H9 (cell line): Measurements from ENCODE around the gene POT1. TPM values are rescaled to one million over a fixed set of nuclear protein-coding genes. Genes with fewer than 3 reads are reported as not detected.

Experiments
- DNase-seq: peaks from one replicate; pipeline ENCODE4 v3.0.0-alpha.2; 2017
- H2AFZ ChIP-seq: one replicate; pipeline ENCODE4 v1.6.1; 2013; ENCODE audit warnings: mild to moderate bottlenecking, low read length, control low read depth, moderate library complexity
- H2AK5ac ChIP-seq: 2 replicates; pipeline ENCODE4 v1.6.1; 2013; ENCODE audit warnings: low read length, control low read depth, mixed read lengths; ENCODE audit not compliant: insufficient read length
- H2BK120ac ChIP-seq: one replicate; pipeline ENCODE4 v1.6.1; 2013; ENCODE audit warnings: low read depth, mild to moderate bottlenecking, low read length, control low read depth, inconsistent platforms; ENCODE audit not compliant: poor library complexity, severe bottlenecking
- H2BK12ac ChIP-seq: 2 replicates; pipeline ENCODE4 v1.6.1; 2013; ENCODE audit warnings: low read length, control low read depth, mixed read lengths, low read depth; ENCODE audit not compliant: insufficient read length
- H2BK15ac ChIP-seq: 2 replicates; pipeline ENCODE4 v1.6.1; 2013; ENCODE audit warnings: low read depth, low read length, control low read depth
- H2BK20ac ChIP-seq: one replicate; pipeline ENCODE4 v1.6.1; 2013; ENCODE audit warnings: low read depth, mild to moderate bottlenecking, low read length, control low read depth, inconsistent platforms; ENCODE audit not compliant: poor library complexity, severe bottlenecking
- H2BK5ac ChIP-seq: 2 replicates; pipeline ENCODE4 v1.6.1; 2013; ENCODE audit warnings: low read length, control low read depth, mixed read lengths; ENCODE audit not compliant: insufficient read length
- H3K14ac ChIP-seq: 2 replicates; pipeline ENCODE4 v1.6.1; 2013; ENCODE audit warnings: low read length, control low read depth; ENCODE audit not compliant: insufficient read depth
- H3K18ac ChIP-seq: 2 replicates; pipeline ENCODE4 v1.6.1; 2013; ENCODE audit warnings: low read depth, mild to moderate bottlenecking, mixed read lengths, low read length, control low read depth; ENCODE audit not compliant: insufficient read length
- H3K23ac ChIP-seq: 2 replicates; pipeline ENCODE4 v1.6.1; 2013; ENCODE audit warnings: low read length, control low read depth, mixed read lengths, low read depth; ENCODE audit not compliant: insufficient read length
- H3K23me2 ChIP-seq: 2 replicates; pipeline ENCODE4 v1.6.1; 2013; ENCODE audit warnings: low read depth, mild to moderate bottlenecking, mixed read lengths, low read length, control low read depth; ENCODE audit not compliant: insufficient read length, poor library complexity, severe bottlenecking
- H3K27ac ChIP-seq: 2 replicates; pipeline ENCODE4 v1.5.1; 2013; ENCODE audit warnings: low read length, control low read depth, mixed read lengths, low read depth; ENCODE audit not compliant: insufficient read length
- H3K27me3 ChIP-seq: 2 replicates; pipeline ENCODE4 v1.6.1; 2013; ENCODE audit warnings: low read length, control low read depth, inconsistent platforms; ENCODE audit not compliant: insufficient read depth
- H3K4ac ChIP-seq: 2 replicates; pipeline ENCODE4 v1.6.1; 2013; ENCODE audit warnings: low read depth, mild to moderate bottlenecking, control low read depth, inconsistent platforms, low read length, moderate library complexity
- H3K4me1 ChIP-seq: 2 replicates; pipeline ENCODE4 v1.6.1; 2013; ENCODE audit warnings: low read length, control low read depth, inconsistent platforms; ENCODE audit not compliant: insufficient read depth
- H3K4me2 ChIP-seq: 2 replicates; pipeline ENCODE4 v1.6.1; 2013; ENCODE audit warnings: low read length, control low read depth, mixed read lengths; ENCODE audit not compliant: insufficient read length, insufficient read depth
- H3K56ac ChIP-seq: 2 replicates; pipeline ENCODE4 v1.6.1; 2013; ENCODE audit warnings: low read depth, mild to moderate bottlenecking, mixed read lengths, low read length, control low read depth; ENCODE audit not compliant: insufficient read length
- H3K79me1 ChIP-seq: 2 replicates; pipeline ENCODE4 v1.6.1; 2013; ENCODE audit warnings: low read depth, mild to moderate bottlenecking, moderate library complexity, low read length, control low read depth, inconsistent platforms; ENCODE audit not compliant: insufficient read depth, poor library complexity, severe bottlenecking
- H3K79me2 ChIP-seq: 2 replicates; pipeline ENCODE4 v1.6.1; 2013; ENCODE audit warnings: low read length, control low read depth, inconsistent platforms; ENCODE audit not compliant: insufficient read depth
- H3K9ac ChIP-seq: 2 replicates; pipeline ENCODE4 v1.6.1; 2013; ENCODE audit warnings: low read length, control low read depth, mixed read lengths; ENCODE audit not compliant: insufficient read length; ENCODE audit errors: extremely low read depth
- H3K9me3 ChIP-seq: one replicate; pipeline ENCODE4 v1.6.1; 2013; ENCODE audit warnings: low read depth, low read length, inconsistent platforms; ENCODE audit not compliant: control insufficient read depth
- H3T11ph ChIP-seq: one replicate; pipeline ENCODE4 v1.6.1; 2013; ENCODE audit warnings: mild to moderate bottlenecking, low read length, control low read depth, inconsistent platforms
- H4K20me1 ChIP-seq: one replicate; pipeline ENCODE4 v1.6.1; 2013; ENCODE audit not compliant: control insufficient read depth, insufficient read length, insufficient read depth
- H4K5ac ChIP-seq: 2 replicates; pipeline ENCODE4 v1.6.1; 2013; ENCODE audit warnings: low read depth, mild to moderate bottlenecking, mixed read lengths, low read length, control low read depth; ENCODE audit not compliant: insufficient read length
- H4K8ac ChIP-seq: replicated peaks from 2 replicates; pipeline ENCODE4 v1.6.1; 2013; ENCODE audit warnings: low read length, control low read depth, mixed read lengths, low read depth; ENCODE audit not compliant: insufficient read length
- H4K91ac ChIP-seq: 2 replicates; pipeline ENCODE4 v1.6.1; 2013; ENCODE audit warnings: low read depth, mild to moderate bottlenecking, moderate library complexity, mixed read lengths, low read length, control low read depth; ENCODE audit not compliant: insufficient read length
- H3K27ac Mint-ChIP-seq, 3 experiments: 2 replicates in 2 of 3; 3 replicates in 1 of 3; pipeline ENCODE4 v1.8.0; 2020 to 2021; ENCODE audit warnings: mixed read lengths in 3 of 3, mild to moderate bottlenecking in 1 of 3, moderate library complexity in 1 of 3
- H3K27me3 Mint-ChIP-seq: 2 replicates; pipeline ENCODE4 v1.8.0; 2021; ENCODE audit warnings: low read depth, mild to moderate bottlenecking, moderate library complexity, mixed read lengths
- H3K36me3 Mint-ChIP-seq, 3 experiments: 2 replicates in 2 of 3; 3 replicates in 1 of 3; pipeline ENCODE4 v1.8.0; 2020 to 2021; ENCODE audit warnings: low read depth in 3 of 3, mixed read lengths in 3 of 3; ENCODE audit not compliant: insufficient read depth in 1 of 3
- H3K4me1 Mint-ChIP-seq, 2 experiments: 2 replicates each; pipeline ENCODE4 v1.8.0; 2020; ENCODE audit warnings: mixed read lengths in 2 of 2
- H3K4me3 Mint-ChIP-seq, 2 experiments: 2 replicates in 1 of 2; 3 replicates in 1 of 2; pipeline ENCODE4 v1.8.0; 2020 to 2021; ENCODE audit warnings: mild to moderate bottlenecking in 2 of 2, mixed read lengths in 2 of 2, moderate library complexity in 1 of 2
- H3K9me3 Mint-ChIP-seq, 2 experiments: 2 replicates in 1 of 2; 3 replicates in 1 of 2; pipeline ENCODE4 v1.8.0; 2020; ENCODE audit warnings: mild to moderate bottlenecking in 2 of 2, mixed read lengths in 2 of 2, moderate library complexity in 1 of 2
- CTCF ChIP-seq: fragments of 200-600 bp; sonication (generic); conservative IDR thresholded peaks from 3 replicates; pipeline ENCODE4 v1.8.0; 2021; ENCODE audit warnings: antibody characterized with exemption, mild to moderate bottlenecking
- WGBS: extraction: QIAGEN DNeasy Blood & Tissue Kit; methylation state at CpG from one replicate; pipeline ENCODE4 v1.1.7; 2013; ENCODE audit warnings: missing lambda C conversion rate, low lambda C conversion rate, mixed read lengths; ENCODE audit not compliant: insufficient read length; ENCODE audit errors: extremely low coverage; 5-methylcytosine and 5-hydroxymethylcytosine counted together
- total RNA-seq: library from RNA; stranded (reverse); gene quantifications from 2 replicates; pipeline ENCODE4 v1.2.1, GENCODE V29; 2021

The POT1 gene
- total RNA-seq, 1 experiment from 2014 or later = 23.4 TPM

DNA sequence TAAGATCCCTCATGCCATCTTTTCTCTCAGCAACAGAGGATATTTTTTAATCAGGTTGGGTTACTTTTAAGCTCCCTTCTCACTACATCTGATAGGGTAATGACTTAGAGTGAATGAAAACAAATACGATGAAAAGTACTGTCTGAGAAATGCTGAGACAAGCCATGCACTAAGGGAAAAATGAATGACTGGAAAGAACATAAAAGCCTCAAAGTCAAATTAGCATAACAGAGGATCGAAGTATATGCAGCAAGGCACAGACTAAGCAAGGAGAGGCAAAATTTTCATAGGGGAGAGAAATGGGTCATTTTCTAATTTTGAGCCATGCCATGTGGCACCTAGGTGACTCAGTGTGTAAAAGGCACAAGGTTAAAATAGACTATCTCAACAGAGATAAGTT, 8.5 kb upstream of the POT1 start:
- Histone ChIP-seq H4K5ac (no peak overlapping the region), H2AK5ac (no peak overlapping the region), H3K14ac (no peak overlapping the region), H3K9me3 (no peaks in the 10 kb centered on the region), H2BK20ac (no peak overlapping the region), H3K27me3 (no peaks in the 10 kb centered on the region), H3K18ac (no peak overlapping the region), H2BK5ac (no peak overlapping the region), H3K9ac (no peak overlapping the region), H2BK15ac (no peak overlapping the region), H3K79me2 (no peaks in the 10 kb centered on the region), H2AFZ (no peak overlapping the region), H3K56ac (no peak overlapping the region), H3K4me2 (no peak overlapping the region), H4K20me1 (no peaks in the 10 kb centered on the region), H4K91ac (no peak overlapping the region), H3K4ac (no peak overlapping the region), H3K23ac (no peak overlapping the region), H3K27ac (no peak overlapping the region), H4K8ac (no peak overlapping the region), H2BK12ac (no peak overlapping the region), H2BK120ac (no peak overlapping the region), H3K4me1 (no peaks in the 10 kb centered on the region), H3K79me1 (no peaks in the 10 kb centered on the region), H3K23me2 (no peaks in the 10 kb centered on the region), H3T11ph (no peak overlapping the region)
- H3K4me1 Mint-ChIP-seq = peaks cover 3% of the 10 kb centered on the region in 2 experiments; a peak in 3 of 4 replicates
- no peak for DNase-seq
- H3K27ac Mint-ChIP-seq = no peak overlapping the region
- no peaks in the 10 kb centered on the region for H3K27me3 Mint-ChIP-seq
- H3K36me3 Mint-ChIP-seq = no peaks in the 10 kb centered on the region
- WGBS = no CpG with 5 or more reads among the region's 2 CpGs
- no peak for TF ChIP-seq CTCF
- H3K4me3 Mint-ChIP-seq = no peak overlapping the region
- H3K9me3 Mint-ChIP-seq = no peaks in the 10 kb centered on the region
